ENCODE measurements around the gene DHRS13.

GRCh38 chr17:28904800-28905199 lies 1.9 kb upstream of the DHRS13 start:
- TF ChIP-seq CTCF (IDR thresholded peaks at IDR 0.05; ENCODE audit: low read length), result no peak
- no peak for TF ChIP-seq EZH2 (optimal IDR thresholded peaks at IDR 0.05; ENCODE audit: low read depth, low read length)
- no peak for TF ChIP-seq EZH2phosphoT487 (IDR thresholded peaks at IDR 0.05; ENCODE audit: low read length)

Measured in MM.1S (cell line).